Activated CD8-positive, alpha-beta memory T cell treated with anti-CD3 and anti-CD28 coated beads for 36 hours (primary cell): ENCODE data around the gene ACAP3. TPM values are rescaled to one million over a fixed set of nuclear protein-coding genes. Genes with fewer than 3 reads are reported as not detected.

Experiments used
- CTCF ChIA-PET: fragments of 350-600 bp; sonication (Branson Sonifier 250); formaldehyde crosslinking; loops from one replicate; lab custom pipeline; 2021; ENCODE audit warnings: antibody characterized with exemption; lab: Charles Lee
- POLR2A ChIA-PET: fragments of 350-600 bp; sonication (Branson Sonifier 250); formaldehyde crosslinking; loops from one replicate; lab custom pipeline; 2021; ENCODE audit warnings: antibody characterized with exemption; lab: Charles Lee
- total RNA-seq, 2 experiments: library from RNA; stranded (reverse); gene quantifications; one replicate each; pipeline ENCODE4 v1.2.3, GENCODE V29; 2021

ACAP3 gene
- total RNA-seq, 2 experiments from 2014 or later = 33.6 to 38.3 TPM

DNA sequence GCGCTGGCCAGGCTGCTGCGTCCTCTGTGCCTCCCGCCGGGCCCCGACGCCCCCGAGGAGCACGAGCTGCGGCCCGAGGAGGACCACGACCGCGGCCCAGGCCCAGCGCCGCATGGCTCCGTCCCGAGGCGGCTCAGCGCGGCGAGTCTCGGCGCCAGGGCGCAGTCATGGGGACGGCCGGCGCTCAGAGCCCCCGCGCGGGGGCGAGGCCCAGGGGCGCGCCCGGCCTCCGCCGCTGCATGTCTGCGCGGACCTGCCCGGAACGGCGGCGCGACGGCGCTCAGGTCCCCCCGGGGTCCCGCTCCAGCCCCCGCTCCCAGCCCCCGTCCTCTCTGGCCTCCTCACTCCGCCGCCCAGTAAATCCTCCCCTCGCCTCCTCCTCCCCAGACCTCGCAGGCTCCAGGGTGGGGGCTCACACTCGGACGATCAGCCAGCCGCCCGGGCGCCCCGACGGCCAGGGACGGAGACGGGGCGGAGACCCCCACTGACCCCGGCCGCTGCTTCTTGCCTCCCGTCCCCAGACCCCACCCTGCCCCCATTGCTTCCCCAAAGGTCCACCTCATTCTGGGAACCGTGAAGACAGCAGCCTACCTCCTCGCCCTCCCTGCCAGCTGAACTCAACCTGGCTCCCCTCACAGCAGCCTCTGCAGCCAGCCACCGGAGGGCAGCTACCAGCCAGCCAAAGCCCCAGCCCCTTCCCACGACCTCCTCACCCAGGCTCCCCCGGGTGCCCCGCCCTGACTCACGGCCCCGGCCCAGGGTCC is 61.0 kb downstream of the ACAP3 start, which contains the start of gene C1QTNF12:
Gene C1QTNF12, minus strand, starts transcription at position 146 of the 764 bp plus-strand sequence. Its CDS starts 32 bp downstream, at position 114.
- POLR2A ChIA-PET = no interaction called here
- CTCF ChIA-PET = interaction anchor here (1.9 kb wide), 1 partner anchor 124 kb away, joined by 5 read pairs; no protein-coding TSS in a partner anchor

DNA sequence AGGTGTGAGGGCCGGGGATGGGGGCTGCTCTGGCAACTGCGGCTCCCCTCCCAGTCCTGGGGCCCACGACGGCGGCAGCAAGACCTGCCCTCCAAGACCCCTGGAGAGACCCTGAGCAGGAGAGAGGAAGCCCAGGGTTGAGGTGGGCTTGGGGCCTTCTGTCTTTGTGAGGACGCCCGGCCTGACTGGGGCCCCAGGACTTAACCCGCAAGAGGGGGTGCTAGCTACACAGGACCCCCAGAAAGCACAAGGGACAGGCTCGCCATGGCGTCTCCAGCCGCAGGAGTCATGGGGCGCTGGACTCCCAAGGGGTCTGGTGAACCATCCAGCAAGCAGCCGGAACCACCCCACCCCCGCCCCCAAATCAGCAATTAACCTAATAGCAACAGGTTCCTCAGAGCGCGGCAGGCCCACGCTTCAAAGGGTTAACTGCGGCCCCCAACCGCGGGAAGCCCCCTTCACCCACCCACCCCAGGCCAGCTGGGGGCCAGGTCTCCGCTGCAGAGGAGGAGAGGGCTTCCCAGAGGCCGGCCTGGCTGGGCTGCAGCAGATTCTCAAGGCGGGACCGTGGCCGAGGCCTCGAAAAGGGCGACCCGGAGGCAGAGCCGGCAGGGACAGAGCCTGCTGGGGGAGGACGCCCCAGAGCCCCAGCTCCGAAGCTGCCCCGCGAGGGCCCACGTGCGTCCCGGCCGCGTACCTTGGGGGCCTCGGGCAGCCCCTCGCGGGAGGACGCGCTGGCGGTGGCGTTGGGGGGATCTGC is 61.7 kb downstream of the ACAP3 start:
- POLR2A ChIA-PET = no interaction called here
- CTCF ChIA-PET = interaction anchor here (1.9 kb wide), 1 partner anchor 123 kb away, joined by 5 read pairs; no protein-coding TSS in a partner anchor

DNA sequence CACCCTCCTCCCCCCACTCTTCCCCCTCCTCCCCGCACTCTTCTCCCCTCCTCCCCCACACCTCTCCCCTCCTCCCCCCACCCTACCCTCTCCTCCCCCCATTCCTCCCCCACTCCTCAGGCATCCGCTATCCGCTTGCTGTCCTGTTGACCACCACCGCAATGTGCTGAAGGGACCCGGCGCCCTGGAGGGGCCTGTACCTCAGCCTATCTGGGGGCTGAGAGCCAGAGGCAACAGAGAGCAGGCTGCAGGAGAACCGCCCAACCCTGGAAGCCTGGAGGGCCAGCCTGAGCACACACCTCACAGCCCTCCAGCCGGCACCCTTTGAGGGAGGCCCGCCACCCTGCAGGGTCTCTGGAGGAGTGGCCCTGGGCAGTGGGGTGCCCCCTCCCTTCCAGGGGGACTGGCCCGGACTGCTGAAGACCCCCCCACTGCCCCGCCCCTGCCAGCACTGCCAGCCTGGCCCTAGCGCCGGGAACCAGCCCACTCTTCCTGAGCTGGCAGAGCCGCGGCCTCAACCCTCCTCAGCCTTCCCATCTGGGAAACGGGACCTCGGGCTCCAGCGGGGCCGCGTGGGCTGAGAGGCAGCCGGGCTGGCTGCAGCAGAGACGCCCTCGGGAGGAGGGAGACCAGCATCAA is 62.4 kb downstream of the ACAP3 start:
- CTCF ChIA-PET = interaction anchor here (1.9 kb wide), 1 partner anchor 123 kb away, joined by 5 read pairs; no protein-coding TSS in a partner anchor

DNA sequence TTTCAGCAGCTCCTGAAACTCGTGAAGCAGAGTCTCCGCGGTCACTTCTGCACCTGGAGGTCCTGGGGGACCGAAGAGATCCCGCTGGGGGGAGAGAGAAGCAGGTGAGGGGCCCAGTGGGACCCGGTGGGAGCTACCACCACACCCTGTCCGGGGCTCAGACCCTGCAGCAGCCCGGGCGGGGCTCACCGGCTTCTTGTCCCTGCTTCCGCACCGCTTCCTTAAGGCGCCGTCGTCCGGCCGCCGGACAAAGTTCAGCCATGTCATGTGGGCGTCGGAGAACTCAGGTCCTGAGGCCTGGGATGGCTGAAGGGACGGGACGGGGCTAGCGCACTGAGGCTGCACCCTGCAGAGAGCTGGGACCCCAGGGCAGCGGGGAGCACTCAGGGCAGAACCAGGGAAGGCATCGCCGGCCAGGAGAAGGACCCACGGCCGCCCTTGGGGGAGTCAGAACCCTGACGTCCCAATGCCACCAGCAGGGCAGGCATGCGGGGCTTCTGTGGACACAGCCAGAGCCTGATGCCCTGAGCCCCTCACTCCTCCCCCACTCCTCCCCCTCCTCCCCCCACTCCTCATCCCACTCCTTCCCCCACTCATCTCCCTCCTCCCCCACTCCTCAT is 63.4 kb downstream of the ACAP3 start:
- CTCF ChIA-PET = interaction anchor here (0.5 kb wide), 1 partner anchor 308 kb away, joined by 4 read pairs; no protein-coding TSS in a partner anchor
- POLR2A ChIA-PET = interaction anchor here (0.7 kb wide), 1 partner anchor 197 kb away, joined by 3 read pairs; no protein-coding TSS in a partner anchor

More for the DNA sequence above, 62.4 kb downstream of the ACAP3 start:
- POLR2A ChIA-PET = no interaction called here

DNA sequence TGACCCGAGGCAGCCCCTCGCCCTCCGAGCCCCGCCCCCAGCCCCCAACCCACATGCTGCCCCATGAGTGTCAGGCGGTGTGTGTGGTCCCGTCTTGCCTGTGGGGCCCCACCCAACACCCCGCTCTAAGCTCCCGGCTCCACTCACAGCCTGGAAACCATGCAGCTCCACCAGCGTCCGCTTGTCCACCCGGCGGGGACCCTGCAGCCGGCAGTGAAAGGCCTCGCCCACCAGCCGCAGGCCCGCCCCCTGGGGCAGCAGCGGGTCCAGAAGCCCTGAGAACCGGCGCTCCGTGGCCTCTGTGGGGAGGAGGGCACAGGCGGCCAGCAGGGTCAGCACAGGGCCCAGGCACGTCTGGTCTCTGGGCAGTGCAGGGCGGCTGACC is 63.9 kb downstream of the ACAP3 start:
- ChIA-PET POLR2A (interaction anchor here (0.7 kb wide), 1 partner anchor 196 kb away, joined by 3 read pairs; no protein-coding TSS in a partner anchor), CTCF (interaction anchor here (0.5 kb wide), 1 partner anchor 309 kb away, joined by 4 read pairs; no protein-coding TSS in a partner anchor)

DNA sequence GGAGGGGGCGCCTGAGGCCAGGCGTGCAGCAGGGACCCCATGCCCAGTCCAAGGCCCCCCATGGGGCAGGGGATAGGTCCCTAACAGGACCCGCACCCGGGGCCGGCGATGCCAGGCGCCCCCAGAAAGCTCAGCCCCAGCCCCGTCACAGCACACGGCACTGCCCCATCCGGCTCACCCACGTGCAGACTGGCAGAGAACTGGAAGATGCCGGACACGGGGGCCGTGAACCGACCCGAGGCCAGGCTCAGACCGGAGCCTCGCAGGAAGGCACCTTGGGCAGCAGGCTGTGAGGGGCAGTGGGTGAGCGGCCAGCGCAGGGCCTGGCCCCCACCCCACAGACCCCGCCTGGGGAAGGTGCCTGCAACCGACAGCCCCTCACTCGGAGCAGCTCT is 64.5 kb downstream of the ACAP3 start:
- ChIA-PET POLR2A (no interaction called here), CTCF (no interaction called here)

DNA sequence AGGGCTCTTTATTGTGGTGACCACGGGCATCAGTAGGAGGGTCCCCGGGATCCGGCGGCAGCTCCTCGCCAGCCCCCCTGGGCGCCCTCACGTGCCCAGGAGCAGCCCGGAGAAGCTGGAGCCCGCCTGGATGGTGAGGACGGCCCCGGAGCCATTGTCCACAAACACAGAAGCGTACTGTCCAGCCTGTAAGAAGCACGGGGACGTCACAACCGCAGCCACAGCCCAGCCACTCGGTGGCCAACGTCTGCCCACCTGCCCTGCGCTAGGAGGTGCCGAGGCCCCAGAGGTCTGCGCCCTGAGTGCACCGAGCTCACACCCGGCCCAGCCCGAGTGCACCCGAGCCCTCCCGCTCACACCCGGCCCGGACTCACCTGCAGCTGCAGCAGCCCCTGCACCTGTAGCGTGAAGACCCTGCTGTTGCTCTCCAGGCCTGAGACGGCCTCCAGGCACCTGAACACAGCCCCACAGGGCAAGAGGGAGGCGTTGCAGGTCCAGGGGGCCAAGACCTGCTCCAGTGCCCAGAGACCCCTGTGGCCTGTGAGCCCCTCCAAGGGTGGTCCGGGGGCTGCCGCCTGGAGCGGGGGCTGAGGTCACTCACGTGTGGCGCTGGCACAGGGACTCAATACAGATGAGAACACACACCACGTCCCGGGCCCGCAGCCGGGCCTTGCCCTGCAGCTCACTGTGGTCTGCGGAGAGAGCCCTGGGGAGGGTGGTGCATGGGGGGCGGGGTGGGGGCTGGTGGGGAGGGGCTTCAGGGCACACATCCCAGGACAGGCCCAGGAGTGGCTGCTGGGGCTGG is 65.1 kb downstream of the ACAP3 start:
- CTCF ChIA-PET = no interaction called here
- POLR2A ChIA-PET = no interaction called here

Other genes starting within 250 kb of the ACAP3 start
- not detected for gene RNF223, start 233.6 kb downstream of the ACAP3 start, total RNA-seq
- 10 to 100 TPM; 20.0 to 22.1 TPM for gene C1orf159, start 191.8 kb downstream of the ACAP3 start, total RNA-seq
- not detected for gene TTLL10, start 134.1 kb downstream of the ACAP3 start, total RNA-seq
- 10 to 100 TPM; 79.2 to 80.8 TPM for gene TNFRSF18, start 101.3 kb downstream of the ACAP3 start, total RNA-seq
- 100 to 1,000 TPM; 152 to 154 TPM for gene TNFRSF4, start 93.8 kb downstream of the ACAP3 start, total RNA-seq
- 100 to 1,000 TPM; 142 to 147 TPM for gene SDF4, start 75.9 kb downstream of the ACAP3 start, total RNA-seq
- gene B3GALT6, start 75.7 kb downstream of the ACAP3 start, total RNA-seq = 10 to 100 TPM; 22.4 to 23.0 TPM
- gene C1QTNF12, start 61.2 kb downstream of the ACAP3 start, total RNA-seq = 1 to 10 TPM in 1 of 2 experiments, under 1 TPM in 1; 0.96 to 1.2 TPM
- gene UBE2J2, start 34.1 kb downstream of the ACAP3 start, total RNA-seq = 10 to 100 TPM; 76.5 to 80.1 TPM
- gene SCNN1D, start 27.5 kb downstream of the ACAP3 start, total RNA-seq = 1 to 10 TPM; 3.1 to 4.7 TPM
- 10 to 100 TPM; 31.7 to 34.2 TPM for gene PUSL1, start 667 bp upstream of the ACAP3 start, total RNA-seq
- gene INTS11, start 16.7 kb upstream of the ACAP3 start, total RNA-seq = 100 to 1,000 TPM; 124 to 125 TPM
- gene CPTP, start 16.9 kb upstream of the ACAP3 start, total RNA-seq = 10 to 100 TPM; 15.6 to 16.0 TPM
- under 1 TPM; 0.17 to 0.27 TPM for gene TAS1R3, start 23.4 kb upstream of the ACAP3 start, total RNA-seq
- gene DVL1, start 41.5 kb upstream of the ACAP3 start, total RNA-seq = 10 to 100 TPM; 43.8 to 45.2 TPM
- under 1 TPM; 0.29 to 0.55 TPM for gene MXRA8, start 50.6 kb upstream of the ACAP3 start, total RNA-seq
- gene AURKAIP1, start 67.3 kb upstream of the ACAP3 start, total RNA-seq = 100 to 1,000 TPM; 164 to 167 TPM
- 100 to 1,000 TPM; 110 to 112 TPM for gene CCNL2, start 91.4 kb upstream of the ACAP3 start, total RNA-seq
- gene MRPL20, start 99.4 kb upstream of the ACAP3 start, total RNA-seq = 100 to 1,000 TPM; 191 to 196 TPM
- gene ANKRD65, start 113.3 kb upstream of the ACAP3 start, total RNA-seq = not detected
- gene VWA1, start 127.8 kb upstream of the ACAP3 start, total RNA-seq = 1 to 10 TPM in 1 of 2 experiments, under 1 TPM in 1; 0.89 to 1.2 TPM
- 1 to 10 TPM; 1.0 to 1.3 TPM for gene ATAD3C, start 141.8 kb upstream of the ACAP3 start, total RNA-seq
- 10 to 100 TPM; 82.9 to 93.1 TPM for gene ATAD3B, start 163.8 kb upstream of the ACAP3 start, total RNA-seq
- gene ATAD3A, start 204.2 kb upstream of the ACAP3 start, total RNA-seq = 10 to 100 TPM; 92.8 to 97.5 TPM
- gene TMEM240, start 232.7 kb upstream of the ACAP3 start, total RNA-seq = under 1 TPM in 1 of 2 experiments, not detected in 1; 0.48 TPM